HepG2 (cell line): ENCODE measurements around the gene PRDX6. TPM values are rescaled to one million over a fixed set of nuclear protein-coding genes. Genes with fewer than 3 reads are reported as not detected.

ENCODE experiments used
- ARID5B ChIP-seq: IDR thresholded peaks from 2 replicates; pipeline ENCODE4 v1.4.0; 2020; ENCODE audit warnings: mild to moderate bottlenecking, missing genetic modification reagents
- IRX3 ChIP-seq: sonication (generic); formaldehyde crosslinking; IDR thresholded peaks from 2 replicates; pipeline ENCODE4 v1.8.1; 2023; ENCODE audit warnings: mild to moderate bottlenecking, low read depth, missing genetic modification reagents, borderline replicate concordance
- MTF1 ChIP-seq: sonication (generic); formaldehyde crosslinking; IDR thresholded peaks from 2 replicates; pipeline ENCODE4 v1.5.0; 2020; ENCODE audit warnings: missing genetic modification reagents
- NBN ChIP-seq: fragments of 450-650 bp; conservative IDR thresholded peaks from 2 replicates; pipeline ENCODE4 v1.6.1; 2017
- NFAT5 ChIP-seq: sonication (generic); formaldehyde crosslinking; IDR thresholded peaks from 2 replicates; pipeline ENCODE4 v1.4.0; 2020; ENCODE audit warnings: missing genetic modification reagents
- REXO4 ChIP-seq: sonication (generic); formaldehyde crosslinking; IDR thresholded peaks from 2 replicates; pipeline ENCODE4 v1.8.0; 2022; ENCODE audit warnings: missing genetic modification reagents, mild to moderate bottlenecking, borderline replicate concordance
- SKI ChIP-seq: fragments of 450-650 bp; IDR thresholded peaks from one replicate; pipeline ENCODE4 v1.6.1; 2018; ENCODE audit warnings: mild to moderate bottlenecking; ENCODE audit not compliant: partially characterized antibody
- STAG1 ChIP-seq: sonication (generic); formaldehyde crosslinking; IDR thresholded peaks from 2 replicates; pipeline ENCODE4 v1.4.0; 2020; ENCODE audit warnings: missing genetic modification reagents
- polyA plus RNA-seq, 8 experiments: library from polyadenylated mRNA; depleted of rRNA in 3 of 8; stranded (reverse) in 7 of 8; unstranded in 1 of 8; fragments of >200 nt; fragmentation: Illumina TruSeq in 4 of 8; extraction: Trizol in 4 of 8; gene quantifications; 2 replicates each; pipeline versions ENCODE4 v1.2.1 to v1.2.3, GENCODE V29; 2011 to 2016; ENCODE audit warnings: low read depth in 4 of 8, missing spikeins in 1 of 8, mixed read lengths in 1 of 8; ENCODE audit not compliant: insufficient read depth in 1 of 8
- total RNA-seq, 5 experiments: library from RNA; depleted of rRNA; stranded (reverse); fragments of >200 nt; fragmentation: Illumina TruSeq; extraction: Trizol; gene quantifications; 2 replicates each; pipeline ENCODE4 v1.2.3, GENCODE V29; 2016; ENCODE audit warnings: low read depth in 1 of 5

PRDX6 gene
- total and polyA plus RNA-seq, 2 of the 13 experiments (the other 11 are each of a cell fraction or from before 2014, with no cell fraction given), result 224 to 309 TPM

GRCh38 chr1:173529106-173529505 lies 52.0 kb downstream of the PRDX6 start (continued):
- no peak for TF ChIP-seq ARID5B
- TF ChIP-seq STAG1 (CRISPR knock-in tag), result no peak
- no peak for TF ChIP-seq REXO4 (CRISPR knock-in tag)
- no peak for TF ChIP-seq IRX3
- TF ChIP-seq NBN, result no peak
- no peak for TF ChIP-seq SKI
- TF ChIP-seq MTF1 (CRISPR knock-in tag), result no peak
- TF ChIP-seq NFAT5, result no peak
